ENCODE results near the gene PCDHGA3.
A peak's percentile ranks its signal among the peaks of the same experiment; 100 is the strongest.
"Not testable (repeated sequence)": the region's sequence is repeated elsewhere in the genome, so short reads cannot be mapped to it uniquely, and the experiment has no call there.

The PCDHGA3 gene

DNA sequence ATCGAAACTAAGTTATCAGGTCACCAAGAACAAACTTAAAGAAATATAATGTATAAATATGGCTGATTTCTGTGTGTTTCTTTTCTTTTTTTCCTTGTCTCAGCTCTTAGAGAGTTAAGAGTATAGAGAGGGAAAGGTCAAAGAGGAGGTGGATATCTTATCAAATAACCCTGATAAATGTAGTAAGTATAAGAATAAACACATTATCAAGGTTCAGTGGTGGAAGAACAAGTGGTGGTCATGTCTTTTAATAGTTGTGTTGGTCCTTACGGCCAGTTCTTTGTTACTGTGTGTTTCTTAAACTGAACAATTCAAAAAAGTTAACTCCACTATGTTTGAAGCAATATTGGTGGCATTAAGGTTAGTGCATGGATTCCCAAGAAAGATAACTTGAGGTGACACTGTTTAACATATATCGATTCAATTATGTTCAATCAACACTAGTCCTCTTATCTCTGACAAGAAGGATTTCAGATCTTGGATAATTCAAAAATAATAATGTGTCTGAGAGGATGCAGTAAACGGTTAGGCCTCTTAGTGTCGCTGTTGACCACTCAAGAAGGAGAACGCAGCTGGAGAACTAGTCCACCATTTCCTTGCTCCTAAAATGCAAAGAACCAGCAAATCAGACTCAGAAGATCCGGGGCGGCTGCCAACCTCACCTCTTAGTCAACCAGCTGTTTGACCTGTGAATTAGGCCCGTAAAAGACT lies at the start of gene PCDHGA3:
Gene PCDHGA3 (plus strand): TSS at position 588 of the 711 bp plus-strand sequence. CDS start 205 bp downstream, outside the sequence.
- no peak for DNase-seq (ENCODE audit: low read depth in 2 of 2)

DNA sequence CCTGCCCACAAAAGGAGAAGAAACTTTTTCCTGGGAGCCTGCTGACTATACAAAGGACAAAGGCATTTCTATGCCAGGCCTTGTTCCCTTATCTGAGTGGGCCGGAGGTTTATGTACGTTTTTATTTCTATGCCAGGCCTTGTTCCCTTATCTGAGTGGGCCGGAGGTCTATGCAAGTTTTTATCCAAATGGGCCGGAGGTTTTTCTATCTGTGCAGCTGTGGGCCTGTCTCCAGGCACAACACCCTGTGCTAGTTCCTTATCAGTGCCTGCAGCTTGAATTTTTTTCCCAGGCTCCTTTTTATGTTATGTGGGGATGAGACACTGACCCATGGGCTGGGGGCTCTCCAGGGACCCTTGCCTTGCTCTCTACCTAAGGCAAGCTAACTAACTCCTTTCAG lies 45.3 kb upstream of the PCDHGA3 start:
- no peak for DNase-seq (ENCODE audit: low read depth in 2 of 2)

DNA sequence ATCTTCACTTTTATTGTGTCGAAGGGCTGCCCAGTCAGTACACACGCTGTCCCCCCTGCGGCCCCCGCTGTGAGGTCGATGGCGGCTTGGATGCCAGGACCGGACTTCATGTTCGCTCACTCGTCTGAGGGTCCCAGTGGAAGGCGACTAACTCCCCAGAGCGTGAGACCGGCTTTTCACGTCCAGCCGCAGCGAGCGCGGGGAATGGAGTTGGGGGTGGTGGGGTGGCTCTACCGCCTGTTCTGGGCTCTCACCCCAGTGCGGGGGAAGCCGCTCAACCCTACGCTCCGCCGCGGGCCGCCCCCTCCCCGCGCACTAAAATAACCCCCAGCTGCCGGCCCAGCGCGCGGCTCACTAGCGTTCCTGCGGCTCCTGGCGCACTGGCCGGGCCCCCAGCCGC lies 39.9 kb upstream of the PCDHGA3 start, which contains the start of gene SLC25A2:
Gene SLC25A2 (minus strand): TSS at position 294 of the 400 bp plus-strand sequence. CDS start 184 bp downstream, at position 110.
- DNase-seq (ENCODE audit: low read depth in 2 of 2): no peak

DNA sequence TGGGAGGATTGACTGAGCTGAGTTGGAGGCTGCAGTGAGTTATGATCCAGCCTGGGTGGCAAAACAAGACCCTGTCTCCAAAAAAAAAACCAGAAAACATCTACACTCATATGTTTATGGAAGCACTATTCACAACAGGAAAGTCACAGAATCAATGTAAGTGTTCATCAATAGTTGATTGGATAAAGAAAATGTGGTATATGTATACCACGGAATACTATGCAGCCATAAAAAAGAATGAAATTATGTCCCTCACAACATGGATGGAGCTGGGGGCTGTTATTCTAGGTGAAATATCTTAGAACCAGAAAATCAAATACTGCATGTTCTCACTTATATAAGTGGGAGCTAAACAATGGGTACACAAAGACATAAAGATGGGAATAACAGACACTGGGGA lies 37.0 kb upstream of the PCDHGA3 start:
- DNase-seq (ENCODE audit: low read depth in 2 of 2): no peak

DNA sequence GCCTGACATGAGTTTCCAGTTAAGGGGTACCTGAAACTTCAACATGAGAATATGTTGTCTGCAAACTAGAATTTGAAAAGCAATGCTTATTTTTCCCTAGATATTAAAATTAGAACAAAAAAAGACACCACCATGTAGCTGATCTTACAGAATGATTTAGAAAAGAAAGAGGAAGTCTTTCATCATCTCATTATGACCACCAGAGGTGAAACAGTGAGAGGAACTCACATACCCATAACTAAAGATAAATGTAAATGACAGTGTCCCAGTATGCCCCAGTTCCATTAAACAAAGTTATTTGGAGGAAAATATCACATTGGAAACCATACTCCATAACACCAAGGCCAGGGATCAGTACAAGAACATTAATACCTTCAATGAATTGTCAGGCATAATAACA lies 29.9 kb upstream of the PCDHGA3 start:
- no peak for DNase-seq (ENCODE audit: low read depth in 2 of 2)

DNA sequence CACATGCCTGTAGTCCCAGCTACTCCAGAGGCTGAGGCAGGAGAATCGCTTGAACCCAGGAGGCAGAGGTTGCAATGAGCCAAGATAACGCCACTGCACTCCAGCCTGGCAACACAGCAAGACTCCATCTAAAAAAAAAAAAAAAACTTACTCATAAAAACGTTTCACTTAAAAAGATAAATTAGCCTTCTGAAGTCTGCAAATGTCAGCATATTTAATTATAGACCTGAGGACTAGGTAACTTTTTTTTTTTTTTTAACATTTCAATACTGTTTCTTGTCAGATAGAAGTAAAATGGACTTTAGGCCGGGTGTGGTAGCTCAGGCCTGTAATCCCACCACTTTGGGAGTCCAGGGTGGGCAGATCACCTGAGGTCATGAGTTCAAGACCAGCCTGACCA lies 26.7 kb upstream of the PCDHGA3 start:
- DNase-seq (ENCODE audit: low read depth in 2 of 2): not testable (repeated sequence)

DNA sequence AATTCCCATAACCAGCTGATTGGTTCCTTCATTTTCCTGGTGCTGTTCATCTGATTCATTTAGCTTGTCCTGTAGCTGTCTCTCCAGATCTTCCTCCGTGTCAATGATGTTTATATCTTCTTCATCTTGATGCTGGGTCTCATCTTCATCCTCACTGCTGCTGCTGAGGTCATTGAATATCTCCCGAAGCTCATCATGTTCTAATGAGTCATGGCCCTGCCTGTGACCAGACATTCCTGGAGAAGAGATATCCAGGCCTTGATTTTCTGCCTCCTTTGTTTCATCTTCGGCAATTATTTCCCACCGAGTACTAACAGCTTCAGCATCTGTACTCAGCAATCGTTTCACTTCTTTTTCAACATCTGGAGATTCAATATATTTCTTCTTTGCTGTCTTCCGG lies 24.4 kb upstream of the PCDHGA3 start:
- DNase-seq (ENCODE audit: low read depth in 2 of 2): no peak

DNA sequence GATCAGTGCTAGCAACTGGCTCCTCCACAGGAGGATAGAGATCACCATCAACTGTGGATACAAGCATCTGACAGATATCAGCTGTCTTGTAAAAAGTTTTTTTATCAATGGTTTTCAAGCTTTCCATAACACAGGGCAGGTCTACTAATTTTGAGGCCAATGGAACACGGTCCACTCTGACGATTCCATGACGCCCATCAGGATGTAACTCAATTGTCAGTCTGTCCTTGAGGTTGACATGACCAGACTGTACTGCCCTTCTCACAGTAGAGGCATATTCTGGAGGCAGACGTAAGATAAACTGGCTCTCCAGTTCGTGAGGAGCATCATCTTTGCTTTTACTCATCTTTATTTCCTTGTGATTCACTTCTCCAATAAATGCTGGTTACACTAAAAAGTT lies 23.9 kb upstream of the PCDHGA3 start:
- no peak for DNase-seq (ENCODE audit: low read depth in 2 of 2)

DNA sequence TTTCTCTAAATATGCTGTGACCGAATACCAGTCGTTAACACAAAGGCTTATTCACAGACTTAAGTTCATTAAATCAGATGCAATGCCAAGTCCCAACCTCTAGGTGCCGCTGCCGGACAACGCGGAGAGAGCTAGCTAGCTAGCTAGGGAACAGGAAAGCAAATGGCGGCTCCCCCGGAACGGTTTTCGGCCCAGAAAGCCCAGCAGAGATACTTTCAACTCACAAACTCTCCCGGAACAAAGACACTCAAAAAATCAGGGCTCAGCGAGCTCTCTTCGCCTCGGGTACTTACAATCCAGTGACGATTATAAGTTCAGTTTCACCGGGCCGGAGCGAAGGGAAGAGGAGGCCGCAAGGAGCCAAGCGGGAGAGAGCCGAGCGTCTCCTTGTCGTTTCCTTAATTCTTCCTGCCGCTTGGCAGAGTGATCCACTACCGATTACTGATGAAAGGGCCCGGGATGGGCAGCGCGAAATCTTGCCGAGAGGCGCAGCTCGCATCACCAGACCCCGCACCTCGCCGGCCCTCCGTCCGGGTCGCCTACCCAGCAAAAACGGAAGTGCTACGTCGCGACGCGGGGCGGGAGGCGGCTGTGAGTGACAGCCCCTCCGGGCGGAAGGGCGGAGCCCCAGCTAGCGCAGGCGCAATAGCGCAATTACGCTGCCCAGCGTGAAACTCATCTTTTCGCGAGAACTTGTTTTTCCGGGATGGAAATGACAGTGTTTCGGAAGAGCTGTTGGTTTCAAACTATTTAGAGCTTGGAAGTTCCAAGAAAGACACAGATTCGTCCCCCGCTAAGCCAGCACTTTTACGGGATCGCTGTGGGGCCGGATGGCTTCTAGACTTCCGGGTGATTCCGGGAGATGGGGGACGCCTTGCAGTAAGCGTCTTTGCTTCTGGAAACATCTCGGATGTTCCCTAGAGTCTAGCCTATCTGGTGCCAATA lies 23.1 kb upstream of the PCDHGA3 start, which contains the start of gene TAF7:
Gene TAF7 (minus strand): TSS at position 560 of the 945 bp plus-strand sequence. CDS start 740 bp downstream, outside the sequence.
- DNase-seq (ENCODE audit: low read depth in 2 of 2): peak; percentile 85 to 88

DNA sequence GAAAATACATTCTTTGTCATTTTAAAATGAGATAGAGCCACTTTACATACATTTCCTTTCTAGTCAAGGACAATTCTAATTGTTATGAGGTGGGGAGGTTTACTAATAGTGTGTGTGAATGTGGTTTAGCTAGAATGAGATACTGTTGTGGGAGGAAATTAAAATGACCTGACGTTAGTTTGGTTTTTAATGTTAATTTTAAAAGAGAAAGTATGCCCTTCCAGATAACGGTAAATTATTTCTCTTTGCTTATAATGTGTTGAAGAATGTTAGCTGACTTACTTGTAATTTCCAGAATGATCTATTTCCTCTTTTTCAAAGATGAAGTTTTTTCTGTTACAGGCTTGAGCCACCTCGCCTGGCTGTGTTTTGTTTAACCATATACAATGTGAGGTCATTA lies 21.4 kb upstream of the PCDHGA3 start:
- no peak for DNase-seq (ENCODE audit: low read depth in 2 of 2)

DNA sequence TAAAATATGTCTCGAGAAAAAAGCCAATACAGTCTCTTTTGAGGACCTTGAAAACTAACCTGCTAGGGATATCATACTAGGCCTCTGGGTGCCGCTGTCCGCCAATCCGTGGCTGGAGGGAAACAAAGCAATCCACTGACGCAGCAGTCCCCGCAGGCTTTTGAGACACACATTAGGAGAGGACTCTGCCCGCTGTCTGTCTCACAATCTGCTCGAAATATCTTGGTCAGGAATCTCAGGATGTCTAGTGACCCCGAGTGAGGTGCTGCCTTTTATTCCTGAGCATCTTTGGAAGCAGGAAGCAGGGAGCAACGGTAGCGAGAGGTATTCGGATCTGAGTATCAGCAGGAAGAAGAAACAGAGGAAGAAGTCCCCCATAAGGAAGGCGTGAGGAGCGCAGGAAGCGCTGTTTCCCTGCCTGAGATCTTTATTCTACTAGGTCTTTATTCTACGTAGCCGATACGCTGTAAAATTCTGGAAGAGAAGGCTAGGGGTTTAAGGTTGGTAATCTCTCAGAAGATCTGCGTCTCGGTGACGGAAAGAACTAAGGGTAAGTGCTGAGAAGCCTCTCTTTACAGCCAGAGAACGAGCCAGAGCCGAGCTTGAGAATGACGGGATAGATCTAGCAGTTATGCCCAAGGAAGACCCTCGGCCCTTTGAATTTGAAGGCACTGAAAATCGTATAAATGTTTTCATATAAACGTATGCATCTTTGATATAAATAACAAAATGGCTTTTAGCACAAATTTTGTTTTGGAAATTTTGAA lies 17.4 kb upstream of the PCDHGA3 start:
- DNase-seq (ENCODE audit: low read depth in 2 of 2): peak in 1 of 2 donors; percentile 27

DNA sequence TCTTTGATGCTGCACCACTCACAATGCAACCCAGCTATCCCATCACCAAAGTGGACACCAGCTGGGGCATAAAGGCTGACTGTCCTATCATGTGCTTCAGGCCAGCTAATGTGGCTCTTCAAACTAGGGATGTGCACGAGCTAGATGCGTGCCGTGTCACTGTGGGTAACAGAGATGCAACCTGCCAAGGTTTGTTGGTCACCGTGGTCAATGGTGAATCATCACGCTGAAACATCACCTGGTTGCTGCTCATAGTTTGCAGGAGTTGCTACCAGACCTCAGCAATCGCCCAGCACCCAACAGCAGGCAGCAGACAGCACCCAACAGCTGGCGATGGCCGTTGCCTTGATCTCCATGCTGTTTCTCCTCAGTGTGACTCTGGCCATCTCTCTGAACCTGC lies 15.4 kb upstream of the PCDHGA3 start:
- DNase-seq (ENCODE audit: low read depth in 2 of 2): no peak

DNA sequence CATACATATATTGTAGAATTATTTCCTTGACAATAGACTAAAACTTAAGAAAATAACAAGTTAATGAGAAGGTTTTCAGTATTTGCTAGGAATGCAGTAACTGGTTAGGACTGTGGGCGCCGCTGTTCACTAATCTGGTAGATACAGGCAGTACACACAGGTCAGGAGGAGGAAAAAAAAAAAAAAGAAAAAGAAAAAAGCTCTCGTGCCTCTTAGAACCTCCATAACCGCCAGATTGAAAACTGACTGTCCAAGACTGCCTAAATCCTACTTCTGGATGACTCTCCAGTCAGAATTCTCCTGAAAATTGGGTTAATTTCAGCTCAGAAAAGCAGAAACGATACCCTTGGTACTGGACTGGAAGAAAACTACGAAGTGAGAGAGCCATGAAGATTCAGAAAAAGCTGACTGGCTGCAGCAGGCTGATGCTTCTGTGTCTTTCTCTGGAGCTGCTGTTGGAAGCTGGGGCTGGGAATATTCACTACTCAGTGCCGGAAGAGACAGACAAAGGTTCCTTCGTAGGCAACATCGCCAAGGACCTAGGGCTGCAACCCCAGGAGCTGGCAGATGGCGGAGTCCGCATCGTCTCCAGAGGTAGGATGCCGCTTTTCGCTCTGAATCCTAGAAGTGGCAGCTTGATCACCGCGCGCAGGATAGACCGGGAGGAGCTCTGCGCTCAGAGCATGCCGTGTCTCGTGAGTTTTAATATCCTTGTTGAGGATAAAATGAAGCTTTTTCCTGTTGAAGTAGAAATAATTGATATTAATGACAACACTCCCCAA lies 13.1 kb upstream of the PCDHGA3 start, which contains the start of gene PCDHGA1:
Gene PCDHGA1 (plus strand): TSS at position 216 of the 782 bp plus-strand sequence.
- no peak for DNase-seq (ENCODE audit: low read depth in 2 of 2)

DNA sequence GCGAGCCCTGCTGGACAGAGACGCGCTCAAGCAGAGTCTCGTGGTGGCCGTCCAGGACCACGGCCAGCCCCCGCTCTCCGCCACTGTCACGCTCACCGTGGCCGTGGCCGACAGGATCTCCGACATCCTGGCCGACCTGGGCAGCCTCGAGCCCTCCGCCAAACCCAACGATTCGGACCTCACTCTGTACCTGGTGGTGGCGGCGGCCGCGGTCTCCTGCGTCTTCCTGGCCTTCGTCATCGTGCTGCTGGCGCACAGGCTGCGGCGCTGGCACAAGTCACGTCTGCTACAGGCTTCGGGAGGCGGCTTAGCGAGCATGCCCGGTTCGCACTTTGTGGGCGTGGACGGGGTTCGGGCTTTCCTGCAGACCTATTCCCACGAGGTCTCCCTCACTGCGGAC lies 11.1 kb upstream of the PCDHGA3 start:
- not testable (repeated sequence) for DNase-seq (ENCODE audit: low read depth in 2 of 2)

DNA sequence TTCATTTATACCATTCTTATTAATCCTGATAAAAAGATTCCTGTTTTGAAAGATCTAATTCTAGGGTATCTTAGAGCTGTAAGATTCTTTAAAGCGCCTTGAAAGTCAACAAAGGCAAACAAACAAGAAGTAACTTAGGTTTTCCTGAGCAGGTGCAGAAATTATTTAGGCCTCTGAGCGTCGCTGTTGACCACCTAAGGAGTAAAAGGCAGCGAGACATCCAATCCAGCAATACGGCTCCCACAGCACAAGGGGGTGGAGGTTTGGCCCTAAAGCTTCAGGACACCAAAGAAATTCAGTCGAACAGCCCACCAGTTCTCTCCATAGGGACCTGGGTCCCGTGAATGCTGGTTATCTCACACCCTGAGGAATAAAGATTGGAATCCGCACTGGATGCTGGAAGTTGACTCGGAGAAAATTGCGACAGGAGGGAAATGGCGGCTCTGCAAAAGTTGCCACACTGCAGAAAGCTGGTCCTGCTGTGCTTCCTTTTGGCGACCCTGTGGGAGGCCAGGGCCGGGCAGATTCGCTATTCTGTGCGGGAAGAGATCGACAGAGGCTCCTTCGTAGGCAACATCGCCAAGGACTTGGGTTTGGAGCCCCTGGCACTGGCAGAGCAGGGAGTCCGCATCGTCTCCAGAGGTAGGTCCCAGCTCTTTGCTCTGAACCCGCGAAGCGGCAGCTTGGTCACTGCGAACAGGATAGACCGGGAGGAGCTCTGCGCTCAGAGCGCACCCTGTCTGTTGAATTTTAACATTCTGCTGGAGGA lies 4.9 kb upstream of the PCDHGA3 start, which contains the start of gene PCDHGA2:
Gene PCDHGA2 (plus strand): TSS at position 223 of the 769 bp plus-strand sequence.
- no peak for DNase-seq (ENCODE audit: low read depth in 2 of 2)

DNA sequence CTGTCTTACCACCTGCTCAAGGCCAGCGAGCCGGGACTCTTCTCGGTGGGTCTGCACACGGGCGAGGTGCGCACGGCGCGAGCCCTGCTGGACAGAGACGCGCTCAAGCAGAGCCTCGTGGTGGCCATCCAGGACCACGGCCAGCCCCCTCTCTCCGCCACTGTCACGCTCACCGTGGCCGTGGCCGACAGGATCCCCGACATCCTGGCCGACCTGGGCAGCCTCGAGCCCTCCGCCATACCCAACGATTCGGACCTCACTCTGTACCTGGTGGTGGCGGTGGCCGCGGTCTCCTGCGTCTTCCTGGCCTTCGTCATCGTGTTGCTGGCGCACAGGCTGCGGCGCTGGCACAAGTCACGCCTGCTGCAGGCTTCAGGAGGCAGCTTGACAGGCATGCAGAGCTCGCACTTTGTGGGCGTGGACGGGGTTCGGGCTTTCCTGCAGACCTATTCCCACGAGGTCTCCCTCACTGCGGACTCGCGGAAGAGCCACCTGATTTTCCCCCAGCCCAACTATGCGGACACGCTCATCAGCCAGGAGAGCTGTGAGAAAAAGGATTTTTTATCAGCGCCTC lies 2.8 kb upstream of the PCDHGA3 start:
- DNase-seq (ENCODE audit: low read depth in 2 of 2): not testable (repeated sequence)

DNA sequence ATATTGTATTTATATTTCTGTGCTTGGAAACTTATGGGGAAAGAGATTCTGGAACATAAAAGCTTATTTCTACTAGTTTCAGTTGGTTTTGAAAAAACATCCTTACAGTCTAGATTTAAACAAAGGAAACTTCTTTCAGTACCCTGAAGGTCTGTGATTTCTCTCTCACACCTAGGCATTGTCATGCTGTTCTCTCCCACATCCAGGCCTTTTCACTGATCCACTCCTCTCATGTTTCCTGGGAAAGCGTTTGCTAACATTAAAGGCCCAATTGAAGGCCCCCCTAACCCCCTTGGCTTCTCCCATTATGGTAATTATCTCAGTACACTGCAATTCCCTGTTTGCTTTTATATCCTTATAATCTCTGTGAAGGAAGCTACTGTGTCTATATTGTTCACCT lies 856 bp upstream of the PCDHGA3 start:
- DNase-seq (ENCODE audit: low read depth in 2 of 2): no peak

DNA sequence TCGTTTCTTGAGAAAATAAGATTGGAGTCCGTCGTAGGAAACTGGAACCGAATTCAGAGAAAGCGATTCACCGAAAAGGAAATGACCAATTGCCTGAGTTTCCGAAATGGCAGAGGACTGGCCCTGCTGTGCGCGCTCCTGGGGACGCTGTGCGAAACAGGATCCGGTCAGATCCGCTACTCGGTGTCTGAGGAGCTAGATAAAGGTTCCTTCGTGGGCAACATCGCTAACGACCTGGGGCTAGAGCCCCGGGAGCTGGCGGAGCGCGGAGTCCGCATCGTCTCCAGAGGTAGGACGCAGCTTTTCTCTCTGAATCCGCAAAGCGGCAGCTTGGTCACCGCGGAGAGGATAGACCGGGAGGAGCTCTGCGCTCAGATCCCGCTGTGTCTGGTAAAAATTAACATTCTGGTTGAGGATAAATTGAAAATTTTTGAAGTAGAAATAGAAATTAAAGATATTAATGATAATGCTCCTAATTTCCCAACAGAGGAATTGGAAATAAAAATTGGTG lies 379 bp downstream of the PCDHGA3 start:
- no peak for DNase-seq (ENCODE audit: low read depth in 2 of 2)

DNA sequence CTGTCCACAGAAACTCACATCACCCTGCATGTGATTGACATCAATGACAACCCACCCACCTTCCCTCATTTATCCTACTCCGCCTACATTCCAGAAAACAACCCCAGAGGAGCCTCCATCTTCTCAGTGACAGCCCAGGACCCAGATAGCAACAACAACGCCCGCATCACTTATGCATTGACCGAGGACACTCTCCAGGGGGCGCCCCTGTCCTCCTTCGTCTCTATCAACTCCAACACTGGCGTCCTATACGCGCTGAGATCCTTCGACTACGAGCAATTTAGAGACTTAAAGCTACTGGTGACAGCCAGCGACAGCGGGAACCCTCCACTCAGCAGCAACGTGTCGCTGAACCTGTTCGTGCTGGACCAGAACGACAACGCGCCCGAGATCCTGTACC lies 1.7 kb downstream of the PCDHGA3 start:
- DNase-seq (ENCODE audit: low read depth in 2 of 2): no peak

Data from stimulated activated CD4-positive, alpha-beta T cell treated with anti-CD3 and anti-CD28 coated beads, Interleukin-1b, Interleukin-23, amount 100 ng/mL, for 1 hour (primary cell).